ENCODE results near the gene ZNF804B.

The ZNF804B gene

DNA sequence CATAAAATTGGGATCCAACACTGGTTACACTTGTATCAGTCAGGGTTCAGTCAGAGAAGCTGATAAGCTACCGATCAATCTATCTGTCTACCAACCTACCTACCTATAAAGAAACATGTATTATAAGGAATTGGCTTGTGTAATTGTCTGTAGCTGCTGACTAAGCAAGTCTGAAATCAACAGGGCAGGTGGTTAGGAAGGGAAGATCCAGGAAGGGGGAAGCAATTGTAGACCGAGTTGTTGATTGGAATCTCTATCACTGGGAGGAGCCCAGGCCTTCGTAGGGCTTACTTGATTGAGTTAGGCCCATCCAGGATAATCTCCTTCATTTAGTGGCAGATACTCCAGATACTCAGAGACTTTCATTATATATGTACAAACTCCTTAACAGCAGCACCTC is 307.5 kb downstream of the ZNF804B start:
- ChIA-PET CTCF (no interaction called here), POLR2A (no interaction called here)
- Histone ChIP-seq H3K9me3 (ENCODE audit: control insufficient read depth, insufficient read depth, low read depth, low read length) (no peaks in the 10 kb centered on the region), H3K27ac (ENCODE audit: extremely low read depth, low read depth, low read length) (no peak overlapping the region), H3K36me3 (ENCODE audit: control insufficient read depth in 2 of 2, insufficient read depth in 1 of 2, low read length in 2 of 2) (no peaks in the 10 kb centered on the region), H3K4me1 (ENCODE audit: control insufficient read depth, insufficient read depth, low read length) (no peaks in the 10 kb centered on the region), H3K4me3 (ENCODE audit: low read depth, low read length) (no peak overlapping the region)
- TF ChIP-seq MYNN (tag by site-specific recombination; IDR thresholded peaks at IDR 0.05; ENCODE audit: borderline replicate concordance): no peak
- TF ChIP-seq, protein P1, sequence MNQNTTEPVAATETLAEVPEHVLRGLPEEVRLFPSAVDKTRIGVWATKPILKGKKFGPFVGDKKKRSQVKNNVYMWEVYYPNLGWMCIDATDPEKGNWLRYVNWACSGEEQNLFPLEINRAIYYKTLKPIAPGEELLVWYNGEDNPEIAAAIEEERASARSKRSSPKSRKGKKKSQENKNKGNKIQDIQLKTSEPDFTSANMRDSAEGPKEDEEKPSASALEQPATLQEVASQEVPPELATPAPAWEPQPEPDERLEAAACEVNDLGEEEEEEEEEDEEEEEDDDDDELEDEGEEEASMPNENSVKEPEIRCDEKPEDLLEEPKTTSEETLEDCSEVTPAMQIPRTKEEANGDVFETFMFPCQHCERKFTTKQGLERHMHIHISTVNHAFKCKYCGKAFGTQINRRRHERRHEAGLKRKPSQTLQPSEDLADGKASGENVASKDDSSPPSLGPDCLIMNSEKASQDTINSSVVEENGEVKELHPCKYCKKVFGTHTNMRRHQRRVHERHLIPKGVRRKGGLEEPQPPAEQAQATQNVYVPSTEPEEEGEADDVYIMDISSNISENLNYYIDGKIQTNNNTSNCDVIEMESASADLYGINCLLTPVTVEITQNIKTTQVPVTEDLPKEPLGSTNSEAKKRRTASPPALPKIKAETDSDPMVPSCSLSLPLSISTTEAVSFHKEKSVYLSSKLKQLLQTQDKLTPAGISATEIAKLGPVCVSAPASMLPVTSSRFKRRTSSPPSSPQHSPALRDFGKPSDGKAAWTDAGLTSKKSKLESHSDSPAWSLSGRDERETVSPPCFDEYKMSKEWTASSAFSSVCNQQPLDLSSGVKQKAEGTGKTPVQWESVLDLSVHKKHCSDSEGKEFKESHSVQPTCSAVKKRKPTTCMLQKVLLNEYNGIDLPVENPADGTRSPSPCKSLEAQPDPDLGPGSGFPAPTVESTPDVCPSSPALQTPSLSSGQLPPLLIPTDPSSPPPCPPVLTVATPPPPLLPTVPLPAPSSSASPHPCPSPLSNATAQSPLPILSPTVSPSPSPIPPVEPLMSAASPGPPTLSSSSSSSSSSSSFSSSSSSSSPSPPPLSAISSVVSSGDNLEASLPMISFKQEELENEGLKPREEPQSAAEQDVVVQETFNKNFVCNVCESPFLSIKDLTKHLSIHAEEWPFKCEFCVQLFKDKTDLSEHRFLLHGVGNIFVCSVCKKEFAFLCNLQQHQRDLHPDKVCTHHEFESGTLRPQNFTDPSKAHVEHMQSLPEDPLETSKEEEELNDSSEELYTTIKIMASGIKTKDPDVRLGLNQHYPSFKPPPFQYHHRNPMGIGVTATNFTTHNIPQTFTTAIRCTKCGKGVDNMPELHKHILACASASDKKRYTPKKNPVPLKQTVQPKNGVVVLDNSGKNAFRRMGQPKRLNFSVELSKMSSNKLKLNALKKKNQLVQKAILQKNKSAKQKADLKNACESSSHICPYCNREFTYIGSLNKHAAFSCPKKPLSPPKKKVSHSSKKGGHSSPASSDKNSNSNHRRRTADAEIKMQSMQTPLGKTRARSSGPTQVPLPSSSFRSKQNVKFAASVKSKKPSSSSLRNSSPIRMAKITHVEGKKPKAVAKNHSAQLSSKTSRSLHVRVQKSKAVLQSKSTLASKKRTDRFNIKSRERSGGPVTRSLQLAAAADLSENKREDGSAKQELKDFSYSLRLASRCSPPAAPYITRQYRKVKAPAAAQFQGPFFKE (tag by site-specific recombination; IDR thresholded peaks at IDR 0.05; ENCODE audit: borderline replicate concordance): no peak

DNA sequence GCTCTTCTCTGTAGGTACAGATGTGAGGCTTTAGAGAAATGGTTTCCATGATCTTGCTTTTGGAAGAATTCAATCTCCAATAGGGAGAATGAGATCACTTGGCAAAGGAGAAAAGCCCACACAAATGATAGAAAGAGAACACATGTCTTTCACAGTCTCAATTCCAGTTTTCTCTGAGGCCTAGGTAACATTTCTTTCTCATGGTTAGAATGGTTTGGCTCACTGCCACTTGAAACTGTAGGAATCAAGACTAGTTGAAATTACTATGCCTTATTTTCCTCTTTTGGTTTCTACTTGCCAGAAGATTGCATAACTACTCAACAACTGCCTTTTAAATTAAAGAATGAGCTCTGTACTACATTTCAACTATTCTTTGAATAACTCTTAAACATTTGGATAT is 312.6 kb downstream of the ZNF804B start:
- no peak overlapping the region for H3K27ac ChIP-seq (ENCODE audit: extremely low read depth, low read depth, low read length)
- TF ChIP-seq ZFP3 (tag by site-specific recombination; IDR thresholded peaks at IDR 0.05; ENCODE audit: low read depth) (no peak), HOXA7 (CRISPR knock-in tag; IDR thresholded peaks at IDR 0.05; ENCODE audit: borderline replicate concordance) (no peak), ZNF121 (tag by site-specific recombination; IDR thresholded peaks at IDR 0.05) (no peak), HOXC10 (CRISPR knock-in tag; IDR thresholded peaks at IDR 0.05) (no peak)
- H3K4me1 ChIP-seq (ENCODE audit: control insufficient read depth, insufficient read depth, low read length): no peaks in the 10 kb centered on the region
- H3K36me3 ChIP-seq (ENCODE audit: control insufficient read depth in 2 of 2, insufficient read depth in 1 of 2, low read length in 2 of 2): no peaks in the 10 kb centered on the region
- no peak overlapping the region for H3K4me3 ChIP-seq (ENCODE audit: low read depth, low read length)
- ChIA-PET POLR2A (no interaction called here), CTCF (no interaction called here)
- H3K9me3 ChIP-seq (ENCODE audit: control insufficient read depth, insufficient read depth, low read depth, low read length): no peaks in the 10 kb centered on the region

DNA sequence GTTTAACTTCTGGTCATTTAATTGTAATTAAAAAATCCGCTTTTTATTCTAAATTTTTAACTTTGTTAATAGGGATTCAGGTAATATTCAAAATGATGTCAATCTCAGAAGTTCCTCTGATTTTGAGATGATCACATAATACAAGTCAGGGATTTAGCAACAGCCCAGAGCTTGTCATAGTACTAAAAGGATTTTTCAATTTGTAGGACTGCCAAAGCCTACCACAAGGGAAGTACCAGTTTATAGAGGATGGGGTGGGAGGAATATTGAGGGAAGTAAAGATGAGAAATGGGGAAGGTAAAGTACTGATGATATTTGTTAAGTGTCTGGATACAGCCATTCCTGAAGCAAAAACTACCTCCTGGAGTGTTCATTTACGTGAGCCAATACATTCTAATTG is 314.3 kb downstream of the ZNF804B start:
- CTCF ChIA-PET: no interaction called here
- Histone ChIP-seq H3K36me3 (ENCODE audit: control insufficient read depth in 2 of 2, insufficient read depth in 1 of 2, low read length in 2 of 2) (no peaks in the 10 kb centered on the region), H3K27ac (ENCODE audit: extremely low read depth, low read depth, low read length) (no peak overlapping the region)
- TF ChIP-seq ZNF626 (tag by site-specific recombination; IDR thresholded peaks at IDR 0.05) (no peak), OSR2 (tag by site-specific recombination; IDR thresholded peaks at IDR 0.05) (no peak), ZNF426 (tag by site-specific recombination; IDR thresholded peaks at IDR 0.05) (no peak), ZNF791 (tag by site-specific recombination; IDR thresholded peaks at IDR 0.05) (no peak), ZSCAN30 (tag by site-specific recombination; IDR thresholded peaks at IDR 0.05) (no peak), ZNF76 (tag by site-specific recombination; IDR thresholded peaks at IDR 0.05; ENCODE audit: borderline replicate concordance, low read depth) (no peak), ZNF501 (tag by site-specific recombination; IDR thresholded peaks at IDR 0.05) (no peak), ZNF670 (tag by site-specific recombination; IDR thresholded peaks at IDR 0.05; ENCODE audit: low read depth) (no peak), IKZF3 (tag by site-specific recombination; IDR thresholded peaks at IDR 0.05) (no peak), ZNF274 (IDR thresholded peaks at IDR 0.05; ENCODE audit: low read length) (no peak), ZNF274 (tag by site-specific recombination; IDR thresholded peaks at IDR 0.05; ENCODE audit: borderline replicate concordance) (no peak), ZSCAN16 (tag by site-specific recombination; IDR thresholded peaks at IDR 0.05) (no peak), ZNF530 (tag by site-specific recombination; IDR thresholded peaks at IDR 0.05; ENCODE audit: low read depth) (no peak), ZNF510 (tag by site-specific recombination; IDR thresholded peaks at IDR 0.05; ENCODE audit: insufficient replicate concordance) (no peak), SP7 (tag by site-specific recombination; IDR thresholded peaks at IDR 0.05) (no peak)
- TF ChIP-seq, protein P2, sequence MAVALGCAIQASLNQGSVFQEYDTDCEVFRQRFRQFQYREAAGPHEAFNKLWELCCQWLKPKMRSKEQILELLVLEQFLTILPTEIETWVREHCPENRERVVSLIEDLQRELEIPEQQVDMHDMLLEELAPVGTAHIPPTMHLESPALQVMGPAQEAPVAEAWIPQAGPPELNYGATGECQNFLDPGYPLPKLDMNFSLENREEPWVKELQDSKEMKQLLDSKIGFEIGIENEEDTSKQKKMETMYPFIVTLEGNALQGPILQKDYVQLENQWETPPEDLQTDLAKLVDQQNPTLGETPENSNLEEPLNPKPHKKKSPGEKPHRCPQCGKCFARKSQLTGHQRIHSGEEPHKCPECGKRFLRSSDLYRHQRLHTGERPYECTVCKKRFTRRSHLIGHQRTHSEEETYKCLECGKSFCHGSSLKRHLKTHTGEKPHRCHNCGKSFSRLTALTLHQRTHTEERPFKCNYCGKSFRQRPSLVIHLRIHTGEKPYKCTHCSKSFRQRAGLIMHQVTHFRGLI (tag by site-specific recombination; IDR thresholded peaks at IDR 0.05): no peak
- TF ChIP-seq, protein P3, sequence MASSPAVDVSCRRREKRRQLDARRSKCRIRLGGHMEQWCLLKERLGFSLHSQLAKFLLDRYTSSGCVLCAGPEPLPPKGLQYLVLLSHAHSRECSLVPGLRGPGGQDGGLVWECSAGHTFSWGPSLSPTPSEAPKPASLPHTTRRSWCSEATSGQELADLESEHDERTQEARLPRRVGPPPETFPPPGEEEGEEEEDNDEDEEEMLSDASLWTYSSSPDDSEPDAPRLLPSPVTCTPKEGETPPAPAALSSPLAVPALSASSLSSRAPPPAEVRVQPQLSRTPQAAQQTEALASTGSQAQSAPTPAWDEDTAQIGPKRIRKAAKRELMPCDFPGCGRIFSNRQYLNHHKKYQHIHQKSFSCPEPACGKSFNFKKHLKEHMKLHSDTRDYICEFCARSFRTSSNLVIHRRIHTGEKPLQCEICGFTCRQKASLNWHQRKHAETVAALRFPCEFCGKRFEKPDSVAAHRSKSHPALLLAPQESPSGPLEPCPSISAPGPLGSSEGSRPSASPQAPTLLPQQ (tag by site-specific recombination; IDR thresholded peaks at IDR 0.05): no peak

More for the DNA sequence above, 314.3 kb downstream of the ZNF804B start:
- Histone ChIP-seq H3K9me3 (ENCODE audit: control insufficient read depth, insufficient read depth, low read depth, low read length) (no peaks in the 10 kb centered on the region), H3K4me3 (ENCODE audit: low read depth, low read length) (no peak overlapping the region), H3K4me1 (ENCODE audit: control insufficient read depth, insufficient read depth, low read length) (no peaks in the 10 kb centered on the region)
- POLR2A ChIA-PET: no interaction called here

Data from HEK293 (cell line).